Glomerular visceral epithelial cell (primary cell): ENCODE data around the gene SOX6.

ENCODE experiments used
- DNase-seq: peaks from one replicate; pipeline ENCODE4 v3.0.0-alpha.2; 2016; ENCODE audit errors: extremely low spot score

The SOX6 gene

DNA sequence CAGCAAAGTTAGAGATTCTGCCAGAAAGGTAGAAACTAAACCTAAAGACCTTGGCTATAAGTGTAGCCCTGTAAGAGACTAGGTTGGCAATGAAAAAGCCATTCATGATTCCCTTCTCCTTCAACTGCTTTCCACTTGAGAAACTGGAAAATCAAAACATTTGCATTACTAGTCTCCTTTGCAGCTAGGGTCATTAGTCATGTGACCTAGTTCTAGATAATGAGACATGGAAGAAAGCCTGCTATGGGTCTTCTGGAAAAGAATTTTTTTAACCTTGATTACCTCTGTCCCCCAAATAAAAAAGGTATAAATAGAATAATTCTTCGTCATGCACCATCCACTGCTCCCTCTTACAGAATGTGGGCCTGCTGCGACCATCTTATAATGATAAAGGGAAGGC, 80.1 kb downstream of the SOX6 start:
- no peak for DNase-seq

DNA sequence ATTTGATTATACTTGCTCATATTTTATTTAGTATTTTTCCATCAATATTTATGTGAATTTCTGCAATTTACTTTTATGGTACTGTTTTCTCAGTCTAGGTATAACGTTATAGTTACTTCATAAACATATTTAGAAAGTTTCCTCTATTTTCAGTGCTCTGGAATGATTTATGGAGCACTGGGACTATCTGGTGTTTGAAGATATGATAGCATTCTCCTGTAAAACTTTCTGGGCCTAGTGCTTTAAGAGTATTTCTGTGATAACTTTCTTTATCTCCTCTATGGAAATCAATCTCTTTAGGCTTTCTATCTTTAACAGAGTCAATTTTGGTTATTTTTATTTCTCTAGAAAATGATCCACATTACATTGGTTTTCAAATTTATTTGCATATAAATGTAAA, 85.1 kb downstream of the SOX6 start:
- no peak for DNase-seq

GRCh38 chr11:16266021-16266420, 90.3 kb downstream of the SOX6 start:
- DNase-seq, result no peak

DNA sequence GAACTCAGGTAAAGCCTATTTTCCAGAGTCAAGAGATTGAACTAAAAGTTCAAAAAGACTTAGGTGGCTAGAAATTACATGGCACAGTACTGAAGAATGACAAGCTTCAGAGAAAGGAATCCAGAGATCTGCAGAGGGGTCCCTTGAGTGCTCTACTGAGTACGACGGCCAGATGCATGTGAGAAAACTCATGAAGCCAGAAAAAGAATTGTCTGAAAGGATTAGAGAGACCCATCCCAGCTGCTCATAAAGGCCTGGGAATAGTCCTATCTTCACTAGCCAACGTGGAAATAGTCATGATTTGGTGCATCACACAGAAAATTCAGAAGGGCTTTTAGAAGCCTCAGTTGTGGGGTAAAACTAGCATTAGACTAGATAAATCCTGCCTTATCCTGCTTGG, 91.3 kb downstream of the SOX6 start:
- no peak for DNase-seq

DNA sequence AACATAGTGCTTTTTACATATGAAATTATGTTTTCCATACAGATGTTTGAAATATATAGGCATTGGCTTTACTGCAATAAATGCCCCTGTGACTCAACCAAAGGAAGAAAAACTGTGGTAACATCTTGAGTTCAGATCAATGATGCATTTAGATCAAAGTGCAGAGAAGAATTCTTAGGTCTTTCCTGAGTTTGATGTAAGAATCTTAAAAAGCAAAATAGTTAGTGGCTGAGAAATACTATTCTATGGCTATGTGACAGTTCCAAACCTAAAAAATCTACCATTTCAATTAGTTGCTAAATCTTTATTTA, 93.7 kb downstream of the SOX6 start:
- no peak for DNase-seq

GRCh38 chr11:16261836-16262644, 94.3 kb downstream of the SOX6 start:
- peak; percentile 36 for DNase-seq

GRCh38 chr11:16252373-16252772, 104.0 kb downstream of the SOX6 start:
- no peak for DNase-seq

- DNase-seq, result no peak
Measured at GRCh38 chr11:16248248-16248647, 108.1 kb downstream of the SOX6 start.

- no peak for DNase-seq
Measured at GRCh38 chr11:16242806-16243205, 113.5 kb downstream of the SOX6 start.

- no peak for DNase-seq
Measured at GRCh38 chr11:16240687-16241086, 115.7 kb downstream of the SOX6 start.

GRCh38 chr11:16239141-16240105, 116.9 kb downstream of the SOX6 start:
- DNase-seq, result no peak

GRCh38 chr11:16226245-16226644, 130.1 kb downstream of the SOX6 start:
- DNase-seq, result peak; percentile 5

DNA sequence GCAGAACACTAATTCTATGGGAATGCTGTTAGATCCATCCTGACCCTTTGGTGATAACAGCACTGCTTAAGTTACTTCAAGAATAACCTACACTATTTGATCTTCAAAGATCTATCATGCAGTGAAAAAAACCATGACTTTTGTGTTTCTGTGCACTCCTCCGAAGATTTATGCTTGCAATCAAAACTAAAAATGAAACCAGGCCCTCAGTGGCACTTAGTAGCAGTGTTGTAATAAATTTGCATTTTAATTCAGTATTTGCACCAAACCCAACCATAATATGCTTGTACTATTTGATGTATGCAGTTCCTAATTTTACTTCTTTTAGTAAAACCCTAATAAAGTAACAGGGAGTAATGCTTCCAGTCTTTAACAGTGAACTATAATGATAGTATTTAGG, 130.7 kb downstream of the SOX6 start:
- DNase-seq, result no peak

- no peak for DNase-seq
Measured at GRCh38 chr11:16223558-16223957, 132.8 kb downstream of the SOX6 start.

DNA sequence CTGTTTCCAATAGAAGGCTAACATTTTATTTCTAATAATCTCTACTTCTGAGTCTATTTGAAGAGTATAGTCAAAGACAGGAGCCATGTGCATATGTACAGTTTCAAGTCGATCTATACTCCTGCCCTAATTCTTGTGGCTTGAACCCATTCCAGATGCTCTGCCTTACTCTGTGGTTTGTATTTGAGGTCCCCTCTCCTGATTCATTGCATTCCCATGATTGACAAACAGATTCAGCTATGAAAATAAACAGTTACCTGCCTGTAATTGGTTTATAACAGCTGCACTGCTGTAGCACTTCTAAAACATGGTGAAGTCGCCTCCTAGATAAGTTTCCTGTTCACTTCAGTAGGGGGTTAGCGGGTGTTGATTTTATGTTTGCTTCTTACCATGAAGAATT, 138.7 kb downstream of the SOX6 start:
- no peak for DNase-seq

GRCh38 chr11:16216831-16217230, 139.5 kb downstream of the SOX6 start:
- DNase-seq, result no peak

GRCh38 chr11:16215352-16215751, 141.0 kb downstream of the SOX6 start:
- no peak for DNase-seq

DNA sequence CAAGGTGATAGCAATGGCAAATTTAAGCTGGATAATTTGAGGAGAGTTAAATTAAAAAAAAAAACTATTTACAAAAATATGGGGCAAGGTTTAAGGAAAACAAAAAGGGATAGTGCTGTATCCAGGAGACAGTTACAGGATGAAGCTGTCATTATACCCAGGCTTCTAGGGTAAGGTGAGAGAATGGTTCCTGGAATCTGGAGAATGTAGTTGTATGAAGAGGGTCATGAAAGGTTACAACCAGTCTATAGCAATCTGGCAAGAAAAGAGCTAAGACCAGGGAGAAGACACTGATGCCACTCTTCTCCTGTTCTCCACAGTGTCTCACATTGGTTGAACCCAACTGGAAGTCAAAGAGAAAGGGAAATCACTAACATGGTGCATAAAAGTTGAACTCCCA, 144.9 kb downstream of the SOX6 start:
- DNase-seq, result no peak

GRCh38 chr11:16204261-16204660, 152.1 kb downstream of the SOX6 start:
- no peak for DNase-seq

GRCh38 chr11:16195651-16196050, 160.7 kb downstream of the SOX6 start:
- no peak for DNase-seq

DNA sequence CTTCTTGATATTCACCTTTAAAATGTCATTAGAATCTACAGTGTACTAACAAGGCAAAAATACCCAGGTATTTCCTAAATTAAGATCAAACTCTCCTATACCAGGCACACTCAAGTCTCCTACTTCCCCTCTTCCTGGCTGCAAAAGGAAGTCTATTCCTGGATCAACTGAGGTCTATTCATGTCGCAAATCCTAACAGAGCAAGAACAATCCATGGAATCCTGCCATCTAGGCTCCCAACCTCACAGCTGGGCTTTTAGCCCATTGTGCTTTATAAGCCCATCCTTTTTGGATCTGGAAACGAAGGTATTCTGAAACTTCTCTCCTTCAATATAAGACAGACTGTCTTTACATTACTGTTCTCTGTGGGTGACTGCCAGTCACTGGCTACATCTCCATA, 161.8 kb downstream of the SOX6 start:
- no peak for DNase-seq

DNA sequence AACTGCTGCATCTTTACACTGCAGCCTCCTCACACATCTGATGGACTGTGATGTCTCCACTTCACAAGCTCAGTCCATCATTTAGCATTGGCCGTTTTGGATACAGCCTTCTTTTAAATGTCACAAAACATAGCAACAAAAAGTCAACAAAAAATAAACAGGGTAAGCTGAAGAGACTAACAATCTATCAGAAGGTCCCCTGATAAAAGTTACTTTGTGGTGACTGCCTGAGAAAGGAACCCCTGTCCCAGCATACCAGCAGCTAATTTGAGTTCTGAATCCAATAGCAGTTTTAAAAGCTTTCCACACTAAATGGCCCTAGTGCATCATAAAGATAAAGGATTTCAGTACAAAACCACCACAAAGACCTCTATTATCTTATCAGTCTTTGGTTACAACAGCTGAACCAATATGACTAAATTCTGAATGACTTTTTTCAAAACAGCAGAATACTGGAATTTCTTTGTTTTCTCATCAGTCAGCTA, 162.4 kb downstream of the SOX6 start:
- DNase-seq, result no peak

DNA sequence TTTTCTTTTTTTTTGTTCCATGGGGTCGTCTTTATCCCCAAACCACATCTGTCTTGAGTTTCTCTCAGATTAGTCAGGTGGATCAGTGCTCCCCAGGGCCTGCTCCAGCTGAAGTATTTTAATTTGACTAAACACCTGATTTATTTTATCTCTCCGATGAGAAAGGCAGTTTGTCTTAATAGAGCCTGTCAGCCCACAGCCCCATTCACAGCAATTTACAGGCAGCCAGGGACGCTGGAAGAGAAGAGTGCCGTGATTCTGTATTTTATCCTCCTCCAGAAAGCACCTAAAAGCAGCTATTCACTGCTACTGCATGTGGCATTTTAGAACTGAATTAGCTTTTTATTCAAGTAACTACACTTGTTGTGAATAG, 164.5 kb downstream of the SOX6 start:
- no peak for DNase-seq
